Parathyroid adenoma (tissue), 2 donors: ENCODE data around the gene DDX10.

Source experiments
- H2AFZ ChIP-seq: fragments of 300-600 bp; sonication (generic); one replicate; pipeline ENCODE4 v1.7.0; 2017; ENCODE audit warnings: antibody characterized with exemption, mild to moderate bottlenecking
- H3K27ac ChIP-seq: fragments of 300-600 bp; sonication (generic); one replicate; pipeline ENCODE4 v1.7.0; 2017
- H3K27me3 ChIP-seq: fragments of 300-600 bp; sonication (generic); one replicate; pipeline ENCODE4 v1.7.0; 2017; ENCODE audit warnings: low read length; ENCODE audit not compliant: control insufficient read depth, insufficient read depth
- H3K36me3 ChIP-seq: fragments of 300-600 bp; sonication (generic); one replicate; pipeline ENCODE4 v1.7.0; 2017; ENCODE audit warnings: low read length; ENCODE audit not compliant: control insufficient read depth, insufficient read depth
- H3K4me1 ChIP-seq: fragments of 300-600 bp; sonication (generic); one replicate; pipeline ENCODE4 v1.7.0; 2017; ENCODE audit warnings: control low read depth
- H3K4me2 ChIP-seq: fragments of 300-600 bp; sonication (generic); one replicate; pipeline ENCODE4 v1.7.0; 2017; ENCODE audit warnings: low read length
- H3K4me3 ChIP-seq: fragments of 300-600 bp; sonication (generic); one replicate; pipeline ENCODE4 v1.7.0; 2017; ENCODE audit warnings: low read depth, low read length
- H3K79me2 ChIP-seq: fragments of 300-600 bp; sonication (generic); one replicate; pipeline ENCODE4 v1.7.0; 2017; ENCODE audit warnings: control low read depth
- H3K9ac ChIP-seq: fragments of 300-600 bp; sonication (generic); one replicate; pipeline ENCODE4 v1.7.0; 2017; ENCODE audit warnings: mild to moderate bottlenecking
- H3K9me3 ChIP-seq: fragments of 300-600 bp; sonication (generic); one replicate; pipeline ENCODE4 v1.7.0; 2017; ENCODE audit warnings: low read length; ENCODE audit not compliant: control insufficient read depth
- CTCF ChIP-seq: fragments of 300-600 bp; sonication (generic); IDR thresholded peaks from one replicate; pipeline ENCODE4 v1.7.0; 2017; ENCODE audit warnings: antibody characterized with exemption, mild to moderate bottlenecking
- donor health status: primary hyperparathyroidism.

The DDX10 gene

GRCh38 chr11:108870373-108871020, 205.6 kb downstream of the DDX10 start:
- Histone ChIP-seq H3K27ac (no peak overlapping the region), H3K4me2 (no peak overlapping the region), H2AFZ (no peak overlapping the region), H3K79me2 (no peaks in the 10 kb centered on the region), H3K27me3 (no peaks in the 10 kb centered on the region), H3K4me3 (no peak overlapping the region), H3K9ac (no peak overlapping the region), H3K9me3 (no peaks in the 10 kb centered on the region), H3K4me1 (no peaks in the 10 kb centered on the region), H3K36me3 (no peaks in the 10 kb centered on the region)
- TF ChIP-seq CTCF = no peak

- Histone ChIP-seq H3K9me3 (no peaks in the 10 kb centered on the region), H3K36me3 (no peaks in the 10 kb centered on the region), H3K4me2 (no peak overlapping the region), H3K79me2 (no peaks in the 10 kb centered on the region), H3K27ac (no peak overlapping the region), H2AFZ (no peak overlapping the region), H3K4me3 (no peak overlapping the region), H3K4me1 (no peaks in the 10 kb centered on the region), H3K9ac (no peak overlapping the region), H3K27me3 (no peaks in the 10 kb centered on the region)
- TF ChIP-seq CTCF = peak; percentile 10
These were observed 206.3 kb downstream of the DDX10 start for GRCh38 chr11:108871152-108871551.

DNA sequence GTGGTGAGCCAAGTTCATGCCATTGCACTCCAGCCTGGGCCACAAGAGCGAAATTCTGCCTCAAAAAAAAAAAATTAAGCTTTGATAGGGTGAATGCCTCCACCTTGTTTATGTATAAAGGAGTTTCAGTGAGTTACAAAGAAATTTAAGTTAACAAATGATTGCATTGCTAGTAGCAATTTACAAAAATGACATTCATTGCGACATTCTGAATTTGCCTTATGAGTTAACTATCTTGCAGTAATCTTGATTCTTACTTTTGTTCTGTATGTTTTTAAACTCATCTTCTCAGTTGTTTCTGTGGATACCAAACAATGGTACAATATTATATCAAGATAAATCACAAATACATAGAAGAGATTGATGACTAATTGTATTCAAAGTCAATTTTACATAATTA, 207.0 kb downstream of the DDX10 start:
- Histone ChIP-seq H3K4me1 (no peaks in the 10 kb centered on the region), H2AFZ (no peak overlapping the region)

DNA sequence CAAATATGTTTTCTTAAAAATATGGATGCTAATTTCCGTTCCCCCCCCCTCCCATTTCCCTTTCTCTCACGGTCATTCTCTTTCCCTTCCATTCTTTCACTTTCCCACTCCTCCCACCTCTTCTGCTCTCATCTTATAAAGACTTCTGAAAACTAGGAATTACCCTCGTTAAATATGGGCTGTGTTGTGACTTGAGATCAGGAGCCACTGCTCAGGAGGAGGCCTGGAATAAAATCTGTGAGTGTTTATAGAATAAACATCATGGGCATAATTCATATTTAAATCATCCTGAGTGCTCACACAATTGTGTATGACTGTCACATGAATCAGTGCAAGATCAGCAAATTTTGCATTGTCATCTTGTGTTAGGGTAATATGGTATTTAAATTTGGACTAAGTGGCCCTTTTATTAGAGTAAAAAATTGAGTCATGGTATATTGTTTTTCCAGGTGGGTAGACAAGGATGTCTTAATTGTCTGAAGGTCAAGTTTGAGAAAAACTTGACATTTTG, 208.0 kb downstream of the DDX10 start:
- Histone ChIP-seq H3K4me1 (no peaks in the 10 kb centered on the region), H3K4me3 (no peak overlapping the region), H3K4me2 (no peak overlapping the region), H3K9me3 (no peaks in the 10 kb centered on the region), H3K27me3 (no peaks in the 10 kb centered on the region), H3K9ac (no peak overlapping the region), H2AFZ (no peak overlapping the region), H3K36me3 (no peaks in the 10 kb centered on the region), H3K79me2 (no peaks in the 10 kb centered on the region), H3K27ac (no peak overlapping the region)
- TF ChIP-seq CTCF = no peak

More for the DNA sequence above, 207.0 kb downstream of the DDX10 start:
- TF ChIP-seq CTCF = no peak
- H3K9me3 ChIP-seq = no peaks in the 10 kb centered on the region
- H3K9ac ChIP-seq = no peak overlapping the region
- no peak overlapping the region for H3K4me3 ChIP-seq
- H3K4me2 ChIP-seq = no peak overlapping the region
- H3K36me3 ChIP-seq = no peaks in the 10 kb centered on the region
- no peak overlapping the region for H3K27ac ChIP-seq
- no peaks in the 10 kb centered on the region for H3K79me2 ChIP-seq
- H3K27me3 ChIP-seq = no peaks in the 10 kb centered on the region

GRCh38 chr11:108873310-108873709, 208.4 kb downstream of the DDX10 start:
- H3K27me3 ChIP-seq = no peaks in the 10 kb centered on the region
- no peaks in the 10 kb centered on the region for H3K9me3 ChIP-seq
- H3K9ac ChIP-seq = no peak overlapping the region
- H3K27ac ChIP-seq = no peak overlapping the region
- H3K4me3 ChIP-seq = no peak overlapping the region
- H2AFZ ChIP-seq = no peak overlapping the region
- no peak overlapping the region for H3K4me2 ChIP-seq
- TF ChIP-seq CTCF = no peak
- H3K36me3 ChIP-seq = no peaks in the 10 kb centered on the region
- no peaks in the 10 kb centered on the region for H3K79me2 ChIP-seq
- H3K4me1 ChIP-seq = no peaks in the 10 kb centered on the region
